ENCODE measurements around the gene FSTL5. TPM values are rescaled to one million over a fixed set of nuclear protein-coding genes. Genes with fewer than 3 reads are reported as not detected.

Gene FSTL5
- total RNA-seq, 1 experiment from 2014 or later, result not detected

- DNase-seq (ENCODE audit: unreplicated experiment), result peak; percentile 50
- no TSS peak for BruUV-seq (replicated peaks)
- CTCF ChIA-PET, result no interaction called here
- H3K27me3 Mint-ChIP-seq (ENCODE audit: insufficient read depth, unreplicated experiment), result no peaks in the 10 kb centered on the region
- peaks cover 6% of the 10 kb centered on the region for H3K36me3 Mint-ChIP-seq (ENCODE audit: insufficient read depth, unreplicated experiment)
- intact Hi-C loops (cut with micrococcal nuclease), result no loop called here
- H3K4me1 Mint-ChIP-seq (ENCODE audit: insufficient read depth, unreplicated experiment), result peaks cover 6% of the 10 kb centered on the region
- no peaks in the 10 kb centered on the region for H3K9me3 Mint-ChIP-seq (ENCODE audit: unreplicated experiment)
- H3K27ac Mint-ChIP-seq (ENCODE audit: low read depth, unreplicated experiment), result no peak overlapping the region
- H3K4me3 Mint-ChIP-seq (ENCODE audit: unreplicated experiment), result no peak overlapping the region
- POLR2A ChIA-PET, result interaction anchor here (1.0 kb wide), 1 partner anchor 12 kb away, joined by 3 read pairs; no protein-coding TSS in a partner anchor
- TF ChIP-seq CTCF (IDR thresholded peaks at IDR 0.05; ENCODE audit: unreplicated experiment), result no peak
These were observed 88.1 kb downstream of the FSTL5 start for GRCh38 chr4:162075726-162076125.

- H3K36me3 Mint-ChIP-seq (ENCODE audit: insufficient read depth, unreplicated experiment), result no peaks in the 10 kb centered on the region
- peaks cover 6% of the 10 kb centered on the region for H3K9me3 Mint-ChIP-seq (ENCODE audit: unreplicated experiment)
- CTCF ChIA-PET, result no interaction called here
- no peaks in the 10 kb centered on the region for H3K27me3 Mint-ChIP-seq (ENCODE audit: insufficient read depth, unreplicated experiment)
- H3K4me1 Mint-ChIP-seq (ENCODE audit: insufficient read depth, unreplicated experiment), result no peaks in the 10 kb centered on the region
- POLR2A ChIA-PET, result no interaction called here
- intact Hi-C loops (cut with micrococcal nuclease), result no loop called here
- no peak for TF ChIP-seq CTCF (IDR thresholded peaks at IDR 0.05; ENCODE audit: unreplicated experiment)
- peak; percentile 29 for DNase-seq (ENCODE audit: unreplicated experiment)
- no TSS peak for BruUV-seq (replicated peaks)
- H3K27ac Mint-ChIP-seq (ENCODE audit: low read depth, unreplicated experiment), result no peak overlapping the region
- H3K4me3 Mint-ChIP-seq (ENCODE audit: unreplicated experiment), result no peak overlapping the region
These were observed 102.6 kb downstream of the FSTL5 start for GRCh38 chr4:162061214-162061613.

- H3K27me3 Mint-ChIP-seq (ENCODE audit: insufficient read depth, unreplicated experiment), result no peaks in the 10 kb centered on the region
- no peak for TF ChIP-seq CTCF (IDR thresholded peaks at IDR 0.05; ENCODE audit: unreplicated experiment)
- H3K9me3 Mint-ChIP-seq (ENCODE audit: unreplicated experiment), result no peaks in the 10 kb centered on the region
- intact Hi-C loops (cut with micrococcal nuclease), result no loop called here
- no peak overlapping the region for H3K27ac Mint-ChIP-seq (ENCODE audit: low read depth, unreplicated experiment)
- BruUV-seq (replicated peaks), result no TSS peak
- H3K36me3 Mint-ChIP-seq (ENCODE audit: insufficient read depth, unreplicated experiment), result no peaks in the 10 kb centered on the region
- DNase-seq (ENCODE audit: unreplicated experiment), result no peak
- no peak overlapping the region for H3K4me3 Mint-ChIP-seq (ENCODE audit: unreplicated experiment)
- CTCF ChIA-PET, result no interaction called here
- H3K4me1 Mint-ChIP-seq (ENCODE audit: insufficient read depth, unreplicated experiment), result no peaks in the 10 kb centered on the region
- POLR2A ChIA-PET, result no interaction called here
These were observed 104.1 kb downstream of the FSTL5 start for GRCh38 chr4:162059656-162060055.

GRCh38 chr4:162056990-162057389 is 106.8 kb downstream of the FSTL5 start:
- no peaks in the 10 kb centered on the region for H3K36me3 Mint-ChIP-seq (ENCODE audit: insufficient read depth, unreplicated experiment)
- H3K27ac Mint-ChIP-seq (ENCODE audit: low read depth, unreplicated experiment), result no peak overlapping the region
- CTCF ChIA-PET, result interaction anchor here (0.5 kb wide), 1 partner anchor 95 kb away, joined by 4 read pairs; no protein-coding TSS in a partner anchor
- no peak for TF ChIP-seq CTCF (IDR thresholded peaks at IDR 0.05; ENCODE audit: unreplicated experiment)
- no peaks in the 10 kb centered on the region for H3K4me1 Mint-ChIP-seq (ENCODE audit: insufficient read depth, unreplicated experiment)
- no peak overlapping the region for H3K4me3 Mint-ChIP-seq (ENCODE audit: unreplicated experiment)
- POLR2A ChIA-PET, result no interaction called here
- H3K9me3 Mint-ChIP-seq (ENCODE audit: unreplicated experiment), result no peaks in the 10 kb centered on the region
- H3K27me3 Mint-ChIP-seq (ENCODE audit: insufficient read depth, unreplicated experiment), result no peaks in the 10 kb centered on the region
- intact Hi-C loops (cut with micrococcal nuclease), result no loop called here
- BruUV-seq (replicated peaks), result no TSS peak
- DNase-seq (ENCODE audit: unreplicated experiment), result no peak
